ENCODE measurements around the gene MYPN.

GRCh38 chr10:68251625-68252495 is 142.6 kb downstream of the MYPN start:
- TF ChIP-seq CTCF (tag by site-specific recombination; IDR thresholded peaks at IDR 0.05) (no peak), KLF9 (tag by site-specific recombination; IDR thresholded peaks at IDR 0.05; ENCODE audit: low read depth) (no peak), TCF7L2 (IDR thresholded peaks at IDR 0.05; ENCODE audit: borderline replicate concordance, low read depth, low read length) (no peak), ZBTB1 (tag by site-specific recombination; IDR thresholded peaks at IDR 0.05) (no peak), ZNF549 (tag by site-specific recombination; IDR thresholded peaks at IDR 0.05) (no peak)
